HG03159 (cell line): ENCODE data around the gene AFDN.

ENCODE experiments used
- ATAC-seq: cut with Tn5 transposase; IDR thresholded peaks from one replicate; pipeline ENCODE4 v1.9.1; 2021; ENCODE audit warnings: mild to moderate bottlenecking, moderate library complexity; ENCODE audit not compliant: unreplicated experiment

Gene AFDN

DNA sequence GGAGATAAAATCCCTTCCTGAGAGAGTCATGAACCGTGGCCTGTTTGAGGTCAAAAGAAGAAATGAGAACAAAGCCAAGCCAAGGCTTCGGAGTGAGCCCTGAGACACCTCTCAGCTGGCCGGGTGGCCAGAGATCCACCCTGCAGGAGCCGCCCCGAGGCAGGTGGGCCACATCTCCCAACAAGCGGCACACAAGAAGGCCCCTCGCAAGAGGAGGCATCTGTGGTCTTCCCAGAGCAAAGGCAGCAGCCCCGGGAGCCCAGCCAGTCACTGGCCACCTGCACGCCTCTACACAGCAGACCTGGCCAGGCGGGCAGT, 30.9 kb upstream of the AFDN start:
- ATAC-seq: no peak

DNA sequence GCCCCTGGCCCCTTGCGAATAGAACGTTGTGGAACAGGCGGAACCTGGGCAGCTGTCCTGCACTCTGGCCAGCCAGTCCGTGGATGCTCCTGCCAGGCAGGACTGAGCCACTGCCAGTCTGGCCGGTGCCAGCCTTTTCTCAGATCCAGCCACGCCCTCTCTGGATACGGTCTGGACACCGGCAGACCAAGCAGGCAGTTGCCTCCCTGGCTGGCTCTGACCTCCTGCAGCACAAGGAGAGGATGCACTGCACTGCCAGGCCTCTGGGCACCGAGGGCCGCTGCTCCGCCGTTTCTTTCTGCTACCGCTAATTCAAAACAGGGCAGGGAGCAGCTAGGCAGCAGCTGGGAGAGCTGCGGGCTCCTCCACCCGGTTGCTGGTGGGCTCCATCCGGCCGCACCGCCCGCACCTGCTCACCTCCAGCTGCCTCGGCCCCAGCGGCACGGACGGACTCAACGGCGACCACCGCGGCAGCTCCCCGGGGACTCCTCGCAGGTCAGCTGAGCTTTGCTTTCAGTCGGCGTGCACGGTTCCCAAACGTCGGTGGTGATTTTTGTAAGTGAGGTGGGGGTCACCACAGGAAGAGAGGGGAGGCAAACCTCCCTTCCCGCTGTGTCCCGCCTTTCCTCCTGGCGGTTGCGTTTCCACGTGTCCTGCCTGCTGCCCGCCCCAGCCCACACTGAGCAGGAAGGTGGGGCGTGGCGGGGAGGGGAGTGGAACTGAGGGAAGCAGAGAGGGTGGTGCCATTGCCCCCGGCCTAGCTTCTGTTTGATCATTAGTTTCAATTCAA, 30.3 kb upstream of the AFDN start:
- ATAC-seq: peak; percentile 45

DNA sequence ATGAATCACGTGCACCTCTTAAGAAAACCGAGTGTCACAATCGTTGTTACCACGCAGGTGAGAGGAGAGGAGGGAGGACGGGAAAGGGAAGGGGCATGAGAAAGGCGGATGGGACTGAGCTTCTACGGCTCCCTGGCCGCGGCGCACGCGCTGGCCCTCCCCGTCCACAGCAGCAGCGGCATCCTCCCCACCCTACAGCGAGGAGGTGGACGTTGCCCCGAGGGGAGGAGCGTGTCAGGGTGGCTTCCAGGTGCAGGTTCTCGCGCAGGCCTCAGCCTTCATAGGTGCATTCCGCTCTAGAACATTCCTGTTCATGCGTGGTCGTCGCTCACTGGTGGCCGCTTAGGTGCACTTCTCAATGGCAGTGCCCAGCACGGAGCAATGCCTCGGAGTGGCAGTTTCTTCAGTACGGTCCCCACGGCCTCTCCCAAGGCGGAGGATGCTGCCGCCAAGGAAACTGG, 29.7 kb upstream of the AFDN start:
- no peak for ATAC-seq

DNA sequence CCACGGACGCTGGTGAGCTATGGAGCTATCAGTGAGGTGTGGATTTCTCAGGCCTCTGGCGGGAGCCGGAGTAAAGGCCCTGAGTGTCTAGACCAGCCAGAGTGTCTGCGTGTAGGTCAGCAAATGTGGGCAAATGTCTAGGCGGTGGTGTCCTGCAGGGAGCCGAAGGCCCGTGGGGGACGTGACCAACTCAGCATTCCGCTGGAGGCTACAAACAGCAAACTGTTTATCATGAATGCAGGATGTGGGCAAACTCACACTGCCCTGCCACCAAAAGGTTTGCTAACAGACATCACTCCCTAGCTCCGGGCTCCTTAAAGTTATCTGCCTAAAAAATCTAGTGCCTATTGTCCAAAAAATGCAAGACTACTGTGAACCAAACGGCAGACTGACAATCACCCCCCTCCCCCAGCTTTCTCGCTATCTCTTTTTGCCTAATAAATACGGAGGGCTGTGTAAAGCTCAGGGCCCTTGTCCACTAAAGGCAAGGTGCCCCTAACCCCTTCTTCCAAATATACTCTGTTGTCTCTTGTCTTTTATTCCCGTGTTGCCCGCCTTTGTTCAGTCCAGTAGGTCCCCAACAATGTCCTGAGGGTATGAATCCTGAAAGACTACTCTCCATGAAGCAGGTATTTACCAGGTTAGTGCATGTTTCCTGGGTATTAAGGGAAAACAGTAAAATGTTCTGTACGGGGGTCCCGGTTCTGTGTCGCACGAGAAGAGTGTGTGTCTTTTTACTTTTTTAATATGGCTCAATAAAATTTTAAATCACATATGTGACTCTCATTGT, 29.0 kb upstream of the AFDN start:
- ATAC-seq: no peak

DNA sequence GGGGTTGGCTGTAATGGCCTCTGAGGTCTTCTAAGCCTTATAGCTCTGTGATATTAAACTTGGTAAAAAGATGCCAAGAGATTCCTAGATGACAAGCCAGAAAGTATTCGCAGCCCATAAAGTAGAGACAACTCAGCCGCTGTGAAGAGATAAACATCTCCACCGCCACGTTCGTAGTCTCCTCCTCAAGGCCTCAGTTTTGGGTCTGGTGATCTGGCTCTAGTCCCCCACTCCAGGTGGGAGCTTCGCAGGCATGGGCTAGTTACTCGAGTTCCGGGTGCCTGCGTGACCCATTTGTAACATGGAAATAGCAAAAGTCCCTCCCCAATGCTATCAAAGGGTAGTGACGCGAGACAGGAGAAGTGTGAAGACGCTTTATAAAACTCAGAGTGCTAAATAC, 28.3 kb upstream of the AFDN start:
- ATAC-seq: no peak

DNA sequence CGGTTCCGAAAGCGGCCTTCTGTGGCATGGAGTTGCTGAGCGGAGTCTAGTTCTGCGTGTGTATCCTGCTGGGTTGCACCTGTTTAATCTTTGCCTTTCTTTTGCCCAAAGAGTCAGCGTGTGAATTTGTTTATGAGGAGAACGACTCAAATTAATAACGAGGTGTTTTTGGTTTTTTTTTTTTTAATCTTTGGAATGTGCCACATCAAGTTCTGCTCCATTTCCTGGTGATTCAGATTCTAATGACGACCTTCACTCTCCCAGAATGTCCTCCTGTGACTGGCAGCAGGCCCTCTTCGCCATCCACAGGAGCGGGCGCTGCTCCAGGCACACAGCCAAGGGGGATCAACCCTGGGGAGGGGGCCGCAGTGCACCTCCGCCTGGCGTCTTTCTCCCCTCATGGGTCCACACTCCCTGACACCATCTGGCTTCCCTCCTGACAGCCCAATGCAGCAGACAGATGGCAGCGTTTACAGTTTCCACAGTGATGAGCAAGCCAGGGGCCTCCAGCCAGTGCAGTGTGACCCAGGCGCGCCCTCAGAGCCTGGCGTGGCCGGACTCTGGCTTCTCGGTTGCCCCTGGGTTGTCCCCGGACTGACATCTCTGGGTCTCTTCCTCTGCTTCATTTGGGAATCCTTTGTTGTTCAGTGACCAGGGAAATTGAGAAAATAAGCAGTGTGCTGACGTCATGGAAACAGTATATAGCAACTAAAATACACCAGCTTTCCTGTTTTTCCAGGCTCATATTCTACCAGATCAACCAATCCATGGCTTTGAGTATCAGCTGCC, 27.5 kb upstream of the AFDN start:
- no peak for ATAC-seq

DNA sequence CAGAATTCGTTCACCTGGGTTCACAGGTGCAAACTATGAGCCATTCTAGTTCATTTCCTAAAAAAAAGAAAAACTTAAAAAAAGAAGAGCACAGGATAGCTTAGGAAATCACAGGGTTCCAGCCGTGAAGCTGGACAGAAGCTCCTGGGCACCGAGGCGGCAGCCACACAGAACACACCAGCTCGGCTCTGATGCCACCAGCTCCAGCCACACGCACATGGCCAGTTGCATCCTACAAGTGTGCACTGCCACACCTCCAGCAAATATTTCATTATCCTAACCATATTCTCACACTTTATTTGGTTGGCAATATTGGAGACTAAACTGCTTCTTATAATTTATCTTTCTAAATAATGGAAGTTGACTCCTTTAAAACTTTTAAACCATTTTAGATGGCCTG, 26.2 kb upstream of the AFDN start:
- no peak for ATAC-seq

DNA sequence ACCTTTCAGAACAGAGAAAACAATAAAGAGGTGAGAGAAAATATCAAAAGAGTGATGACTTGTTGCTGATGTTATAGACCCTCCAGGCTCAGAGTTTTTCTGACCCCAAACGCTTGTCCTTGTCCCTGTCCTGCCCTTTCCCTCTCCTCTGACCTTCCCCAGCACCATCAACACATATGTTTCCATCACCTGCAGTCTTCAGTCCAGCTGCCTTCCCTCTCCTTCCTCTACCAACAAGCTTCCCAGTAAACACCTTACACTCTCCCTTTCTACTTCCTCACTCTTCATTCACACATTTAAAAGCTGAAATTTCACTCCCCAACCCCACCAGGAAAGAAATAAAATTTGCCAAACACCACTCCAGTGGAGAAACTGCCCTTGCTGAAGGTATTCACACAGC, 25.4 kb upstream of the AFDN start:
- no peak for ATAC-seq

DNA sequence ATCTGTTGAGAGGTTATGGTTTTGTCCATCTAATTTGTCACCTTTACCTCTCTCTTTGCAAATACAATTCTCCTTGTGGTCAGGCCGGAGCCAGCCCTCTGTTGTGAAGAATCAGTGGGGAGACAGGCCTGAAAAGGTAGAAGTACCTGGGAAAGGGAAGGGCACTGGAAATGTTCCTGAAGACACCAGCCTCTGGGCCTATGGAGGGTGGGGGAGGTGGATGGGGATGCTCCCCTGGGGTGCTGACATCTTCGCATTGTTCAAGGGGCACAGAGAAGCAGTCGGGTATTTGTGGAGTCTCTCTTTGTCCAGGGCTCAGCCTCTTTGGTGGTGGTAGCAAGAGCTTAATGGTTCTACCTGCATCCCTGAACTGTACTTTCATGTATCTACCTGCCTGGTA, 24.4 kb upstream of the AFDN start:
- ATAC-seq: no peak

DNA sequence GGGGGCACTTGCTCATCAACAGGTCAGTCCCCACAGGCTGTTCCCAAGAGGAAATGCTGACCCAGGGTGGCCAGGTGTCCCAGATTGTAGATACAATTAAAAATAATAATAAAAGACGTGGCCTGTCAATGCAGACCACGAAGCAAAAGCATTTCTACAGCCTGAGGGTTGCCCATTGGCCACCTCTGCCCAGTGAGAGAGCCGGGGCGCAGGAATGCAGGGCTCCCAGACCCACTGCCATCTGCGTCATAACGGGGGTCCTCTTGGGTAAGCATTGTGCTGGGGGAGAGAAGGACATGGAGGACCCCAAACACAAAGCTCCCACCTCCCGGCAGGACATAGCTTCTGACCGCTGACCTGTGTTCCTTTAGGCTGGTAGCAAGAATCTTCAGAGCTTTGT, 22.9 kb upstream of the AFDN start:
- no peak for ATAC-seq

DNA sequence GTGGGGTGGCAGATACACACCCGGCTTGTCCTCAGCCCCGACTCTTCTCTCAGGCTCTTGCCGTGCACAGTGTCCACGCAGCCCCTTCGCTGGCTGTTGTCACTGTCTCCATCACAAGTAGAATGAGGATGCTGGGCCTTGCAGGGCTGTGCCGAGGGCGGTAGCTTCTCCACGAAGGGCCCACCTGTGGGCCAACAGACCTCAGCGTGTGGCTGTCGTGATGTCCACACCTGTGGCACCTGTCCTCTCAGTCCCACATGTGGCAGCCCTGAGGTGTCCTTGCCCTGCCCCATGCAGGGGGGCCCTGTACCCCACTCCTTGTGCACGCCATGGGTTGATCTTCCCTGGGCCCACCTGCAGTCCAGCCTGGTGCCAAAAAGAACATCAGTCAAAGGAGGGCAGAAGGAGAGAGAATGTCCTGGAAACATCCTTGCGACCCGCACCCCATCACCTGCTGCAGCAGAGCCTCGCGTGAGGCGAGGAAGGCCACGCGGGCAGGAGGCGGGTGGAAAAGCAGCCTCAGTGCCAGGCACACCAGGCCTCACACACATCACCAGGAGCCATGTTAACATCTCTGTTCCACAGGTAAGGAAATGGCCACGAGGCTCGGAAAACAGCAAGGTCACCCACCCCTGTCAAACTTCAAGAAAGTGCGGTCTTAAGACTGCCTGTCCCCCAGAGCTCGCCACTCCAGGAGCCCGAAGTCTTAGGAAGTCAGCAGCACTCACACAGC, 22.3 kb upstream of the AFDN start:
- ATAC-seq: no peak

DNA sequence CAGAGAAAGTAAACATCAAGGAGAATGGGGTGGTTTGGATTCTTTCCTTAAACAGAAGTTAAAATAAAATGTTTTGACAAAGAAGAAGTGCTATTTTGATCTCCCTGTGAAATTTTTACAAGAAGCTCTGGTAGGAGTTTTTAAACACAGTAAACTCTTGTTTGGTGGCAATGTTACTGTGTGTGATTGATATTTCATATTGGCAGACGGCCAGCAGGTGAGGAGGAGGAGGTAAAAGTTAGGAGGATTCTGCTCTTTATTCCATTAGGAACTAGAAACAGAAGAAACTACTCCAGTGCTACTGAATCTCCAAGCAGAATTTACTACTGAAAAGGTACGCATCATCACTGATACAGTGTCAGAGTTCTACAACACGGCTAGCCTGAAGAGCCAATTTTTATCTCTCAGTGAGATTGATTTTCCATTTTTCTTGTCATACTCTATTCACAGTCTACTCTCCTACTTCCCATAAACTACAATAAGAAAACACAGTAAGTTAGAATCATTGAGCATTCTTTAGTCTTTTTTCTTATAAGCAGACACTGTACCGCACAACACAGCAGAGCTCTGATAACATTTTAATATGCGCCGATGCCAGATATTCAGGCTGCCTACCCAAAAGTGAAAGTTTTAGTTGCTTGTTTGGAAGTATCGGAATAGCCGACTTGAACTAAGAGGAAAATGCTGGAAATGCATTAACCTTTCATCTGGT, 21.2 kb upstream of the AFDN start:
- no peak for ATAC-seq

DNA sequence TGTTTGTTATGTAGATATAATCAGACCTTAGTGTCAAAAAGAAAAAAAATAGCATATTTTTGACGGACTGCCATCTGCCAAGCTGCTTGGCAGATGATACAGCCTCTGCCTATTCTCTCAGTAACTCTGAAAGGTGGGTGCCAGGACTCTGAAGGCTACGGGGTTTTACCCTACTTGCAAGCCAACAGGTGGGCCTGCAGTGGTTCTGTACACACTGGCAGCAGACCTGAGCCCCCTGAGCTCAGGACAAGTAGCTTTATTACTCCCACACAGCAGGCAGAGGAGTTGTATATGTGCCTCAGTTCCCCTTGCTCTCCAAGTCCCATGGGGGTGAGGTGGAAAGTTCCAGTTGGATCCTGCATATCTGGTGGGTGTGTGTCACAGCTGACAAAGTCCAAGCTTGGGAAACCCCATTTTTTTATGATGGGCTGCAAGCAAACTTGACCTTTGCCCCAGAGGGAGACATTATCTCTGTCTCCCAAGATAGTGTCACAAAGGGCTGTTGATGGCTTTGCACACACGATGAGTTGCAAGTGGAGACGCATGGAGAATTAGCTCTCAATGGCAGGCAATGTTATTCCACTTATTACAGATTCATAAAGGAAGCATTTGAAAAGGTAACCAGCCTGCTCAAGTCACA, 20.5 kb upstream of the AFDN start:
- ATAC-seq: no peak

DNA sequence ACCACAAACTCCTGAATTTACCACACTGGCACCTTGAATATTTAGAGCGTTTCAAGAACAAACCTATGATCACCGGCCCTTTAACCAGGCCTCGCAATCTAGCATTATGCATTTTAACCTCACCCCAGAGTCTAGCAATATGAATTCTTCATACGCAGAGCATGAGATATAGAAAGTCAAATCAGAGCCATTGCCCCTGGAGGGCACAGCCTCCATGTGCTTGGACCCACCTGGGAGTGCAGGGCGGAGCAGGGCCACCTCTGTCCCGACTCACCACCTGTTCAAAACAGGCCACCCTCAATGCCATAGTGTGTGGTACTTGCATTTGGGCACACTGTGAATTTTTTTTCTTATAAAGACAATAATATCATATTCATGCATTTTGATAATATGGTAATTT, 19.5 kb upstream of the AFDN start:
- no peak for ATAC-seq

DNA sequence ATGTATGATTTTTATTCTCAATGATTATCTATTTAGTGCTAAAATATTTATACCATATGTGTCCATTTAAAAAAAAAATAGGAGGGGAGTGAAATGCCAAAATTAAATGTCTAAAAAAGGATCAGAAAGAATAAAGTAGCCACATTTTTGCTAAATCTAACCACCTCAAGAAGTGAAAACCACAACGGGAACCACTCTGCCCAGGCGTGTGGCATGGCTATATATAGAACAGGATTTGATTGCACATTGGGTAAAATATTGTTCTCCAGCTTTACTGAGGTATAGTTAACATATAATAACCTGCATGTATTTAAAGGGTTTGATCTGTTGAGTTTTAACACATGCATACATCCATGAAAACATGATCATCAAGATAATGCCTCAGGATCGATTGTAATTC, 19.0 kb upstream of the AFDN start:
- ATAC-seq: no peak

DNA sequence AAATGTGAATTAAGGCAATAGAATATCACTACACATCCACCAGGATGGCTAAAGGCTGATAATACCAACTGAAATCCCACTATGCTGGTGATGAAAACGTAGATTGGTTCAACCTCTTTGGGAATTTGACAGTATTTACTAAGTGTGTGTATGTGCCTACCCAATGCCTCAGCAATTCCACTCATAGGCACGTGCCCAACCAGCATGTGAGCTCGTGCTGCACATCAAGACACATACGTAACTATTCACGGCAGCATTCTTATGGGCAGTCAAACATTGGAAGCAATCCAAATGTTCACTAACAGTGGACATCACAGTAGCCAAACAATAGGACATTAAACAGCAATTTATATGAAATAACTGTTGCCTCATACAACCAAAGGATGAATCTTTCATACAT, 15.7 kb upstream of the AFDN start:
- no peak for ATAC-seq

DNA sequence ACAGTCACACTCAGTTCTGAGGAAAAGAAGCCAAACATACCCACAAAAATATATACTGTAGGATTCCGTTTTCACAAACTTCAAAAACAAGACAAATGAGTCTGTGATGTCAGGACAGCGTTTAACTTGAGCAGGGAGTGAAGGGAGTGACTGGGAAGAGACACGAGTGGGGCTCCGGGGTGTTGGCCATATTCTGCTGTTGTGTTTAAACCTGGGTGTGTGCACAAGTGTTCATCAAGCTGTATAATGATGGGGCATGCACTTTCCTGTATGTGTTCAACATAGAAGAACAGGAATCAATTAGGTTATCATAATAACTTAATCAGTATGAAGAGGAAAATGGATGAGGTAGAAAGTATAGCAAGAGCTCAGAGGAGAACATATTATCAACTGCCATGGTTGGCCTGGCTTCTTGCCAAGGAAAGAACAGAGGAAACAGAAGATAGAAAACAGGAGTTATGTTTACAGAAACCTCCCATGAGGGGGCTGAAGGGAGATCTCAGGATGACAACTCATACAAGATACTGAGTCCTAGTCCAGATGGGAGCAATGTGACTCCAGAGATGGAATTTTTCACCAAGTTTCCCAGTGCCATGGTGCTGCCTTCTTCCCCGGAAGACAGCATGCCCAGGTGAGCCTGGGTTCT, 15.1 kb upstream of the AFDN start:
- ATAC-seq: no peak

DNA sequence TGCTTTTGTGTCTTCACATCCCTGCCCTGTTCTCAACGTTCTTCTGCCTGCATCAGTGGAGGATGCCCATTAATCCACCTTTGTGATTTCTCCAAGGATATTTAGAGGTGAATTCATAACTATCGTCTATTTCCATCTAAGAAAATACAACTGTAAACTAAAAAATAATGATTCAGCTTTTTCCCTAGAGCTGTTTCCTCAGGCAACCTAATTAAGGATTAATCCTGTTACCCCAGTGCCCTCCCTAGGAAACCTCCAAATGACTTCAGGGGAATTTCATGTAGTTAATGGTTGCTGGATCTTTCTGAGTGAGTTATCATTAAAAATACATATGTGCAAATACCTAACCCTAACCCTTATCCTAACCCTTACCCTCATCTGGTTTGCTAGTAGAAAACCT, 14.6 kb upstream of the AFDN start:
- no peak for ATAC-seq

DNA sequence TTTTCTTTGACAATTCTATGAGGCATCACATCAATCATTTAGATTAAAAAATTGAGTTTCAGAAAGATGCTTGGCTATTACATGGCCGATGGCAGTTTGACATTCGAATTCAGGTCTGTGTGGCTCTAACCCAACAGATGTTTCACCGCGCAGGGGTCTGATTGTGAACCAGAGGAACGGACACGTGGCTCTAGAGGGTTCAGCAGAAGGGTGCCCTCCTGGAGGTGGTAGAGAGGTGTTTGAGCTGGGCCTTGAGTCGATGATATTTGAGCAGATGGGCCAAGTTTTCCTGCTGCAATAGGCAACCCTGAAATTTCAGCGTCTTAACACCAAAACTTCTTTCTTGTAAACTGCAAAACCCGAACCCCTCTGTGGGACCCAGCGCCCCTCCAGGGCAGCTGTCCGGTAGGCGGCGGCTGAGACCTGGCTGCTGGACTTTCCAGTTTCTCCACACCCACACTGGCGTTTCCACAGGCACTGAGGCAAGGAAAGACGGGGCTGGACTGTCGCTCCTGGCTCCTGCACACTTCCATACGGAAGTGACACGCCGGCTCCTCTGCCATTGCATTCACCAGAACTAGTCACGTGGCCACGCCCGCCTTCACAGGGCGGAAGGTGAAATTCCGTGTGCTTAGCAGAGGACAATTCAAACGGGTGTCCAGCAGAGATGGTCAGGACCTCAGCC, 11.3 kb upstream of the AFDN start:
- no peak for ATAC-seq
